Osteocyte (in vitro differentiated cells): ENCODE results near the gene DNAJC1. TPM values are rescaled to one million over a fixed set of nuclear protein-coding genes. Genes with fewer than 3 reads are reported as not detected.

Source experiments
- DNase-seq: peaks from one replicate; pipeline ENCODE4 v3.0.0; 2021; ENCODE audit warnings: mixed read lengths; ENCODE audit not compliant: unreplicated experiment; ENCODE audit errors: extremely low spot score
- H3K27ac Mint-ChIP-seq: one replicate; pipeline ENCODE4 v1.8.0; 2021; ENCODE audit warnings: mild to moderate bottlenecking, mixed read lengths; ENCODE audit not compliant: unreplicated experiment
- H3K27me3 Mint-ChIP-seq: one replicate; pipeline ENCODE4 v1.8.0; 2021; ENCODE audit warnings: mixed read lengths; ENCODE audit not compliant: unreplicated experiment
- H3K36me3 Mint-ChIP-seq: one replicate; pipeline ENCODE4 v1.8.0; 2021; ENCODE audit warnings: mixed read lengths; ENCODE audit not compliant: unreplicated experiment
- H3K4me1 Mint-ChIP-seq: one replicate; pipeline ENCODE4 v1.8.0; 2021; ENCODE audit warnings: mixed read lengths; ENCODE audit not compliant: unreplicated experiment
- H3K4me3 Mint-ChIP-seq: one replicate; pipeline ENCODE4 v1.8.0; 2021; ENCODE audit warnings: mild to moderate bottlenecking, moderate library complexity, mixed read lengths; ENCODE audit not compliant: unreplicated experiment
- H3K9me3 Mint-ChIP-seq: one replicate; pipeline ENCODE4 v1.8.0; 2021; ENCODE audit warnings: mixed read lengths; ENCODE audit not compliant: unreplicated experiment
- CTCF ChIP-seq: fragments of 200-600 bp; sonication (generic); IDR thresholded peaks from 2 replicates; pipeline ENCODE4 v1.5.0; 2021; ENCODE audit warnings: antibody characterized with exemption, mild to moderate bottlenecking, moderate library complexity
- total RNA-seq: library from RNA; stranded (reverse); gene quantifications from 2 replicates; pipeline ENCODE4 v1.2.1, GENCODE V29; 2021

The DNAJC1 gene
- total RNA-seq, 1 donor from 2014 or later = 38.4 TPM

- H3K4me3 Mint-ChIP-seq = no peak overlapping the region
Measured at GRCh38 chr10:21715531-21716195, 287.9 kb downstream of the DNAJC1 start.

GRCh38 chr10:21712975-21713374 is 290.6 kb downstream of the DNAJC1 start:
- H3K4me1 Mint-ChIP-seq = peaks cover 13% of the 10 kb centered on the region
- DNase-seq = no peak
- H3K27ac Mint-ChIP-seq = no peak overlapping the region
- H3K36me3 Mint-ChIP-seq = peaks cover 29% of the 10 kb centered on the region
- TF ChIP-seq CTCF = no peak
- no peak overlapping the region for H3K4me3 Mint-ChIP-seq
- no peaks in the 10 kb centered on the region for H3K27me3 Mint-ChIP-seq
- no peaks in the 10 kb centered on the region for H3K9me3 Mint-ChIP-seq

More at GRCh38 chr10:21715531-21716195, 287.9 kb downstream of the DNAJC1 start:
- no peak for TF ChIP-seq CTCF
- Mint-ChIP-seq H3K27ac (no peak overlapping the region), H3K36me3 (peaks cover 28% of the 10 kb centered on the region), H3K4me1 (peaks cover 19% of the 10 kb centered on the region), H3K27me3 (no peaks in the 10 kb centered on the region), H3K9me3 (no peaks in the 10 kb centered on the region)
- DNase-seq = no peak

- no peaks in the 10 kb centered on the region for H3K27me3 Mint-ChIP-seq
- H3K36me3 Mint-ChIP-seq = peaks cover 18% of the 10 kb centered on the region
- no peak for TF ChIP-seq CTCF
- H3K9me3 Mint-ChIP-seq = no peaks in the 10 kb centered on the region
- no peak for DNase-seq
- peaks cover 7% of the 10 kb centered on the region for H3K4me1 Mint-ChIP-seq
- H3K4me3 Mint-ChIP-seq = no peak overlapping the region
- no peak overlapping the region for H3K27ac Mint-ChIP-seq
Measured at GRCh38 chr10:21707498-21707897, 296.0 kb downstream of the DNAJC1 start.

Other genes starting within 250 kb of the DNAJC1 start
- gene EBLN1, start 214.3 kb upstream of the DNAJC1 start, total RNA-seq = not detected in 2 replicates